Subcutaneous adipose tissue (tissue), 4 donors: ENCODE data around the gene KLF13. TPM values are rescaled to one million over a fixed set of nuclear protein-coding genes. Genes with fewer than 3 reads are reported as not detected.

Experiments
- CTCF ChIP-seq: fragments of 450-650 bp; IDR thresholded peaks from one replicate; pipeline ENCODE4 v1.5.1; 2016; ENCODE audit warnings: low read depth, mild to moderate bottlenecking, control low read depth, antibody characterized with exemption, moderate library complexity
- total RNA-seq, 4 donors: library from RNA; depleted of rRNA; stranded (reverse); fragments of >200 nt; gene quantifications; one replicate each; pipeline ENCODE4 v1.1.0, GENCODE V29; 2016

KLF13 gene
- total RNA-seq, 4 donors from 2014 or later: 35.2 to 99.0 (median 56.1) TPM

- TF ChIP-seq CTCF: no peak
Measured at GRCh38 chr15:31336593-31337295, 10.1 kb downstream of the KLF13 start.

GRCh38 chr15:31337352-31338031 lies 10.9 kb downstream of the KLF13 start:
- no peak for TF ChIP-seq CTCF

GRCh38 chr15:31338318-31338878 lies 11.8 kb downstream of the KLF13 start:
- no peak for TF ChIP-seq CTCF

GRCh38 chr15:31338879-31339557 lies 12.4 kb downstream of the KLF13 start:
- no peak for TF ChIP-seq CTCF

GRCh38 chr15:31339558-31339895 lies 12.9 kb downstream of the KLF13 start:
- TF ChIP-seq CTCF: no peak

- TF ChIP-seq CTCF: no peak
Measured at GRCh38 chr15:31340047-31340446, 13.4 kb downstream of the KLF13 start.

- TF ChIP-seq CTCF: no peak
Measured at GRCh38 chr15:31340592-31340991, 14.0 kb downstream of the KLF13 start.
